H1 (cell line): ENCODE results near the gene ZSWIM9. TPM values are rescaled to one million over a fixed set of nuclear protein-coding genes. Genes with fewer than 3 reads are reported as not detected.

Experiments used
- CTCF ChIA-PET: fragments of 300-600 bp; sonication (Branson Sonifier 250); formaldehyde crosslinking; loops from one replicate; lab custom pipeline; 2021; ENCODE audit not compliant: partially characterized antibody; lab: Charles Lee
- POLR2A ChIA-PET: fragments of 300-600 bp; sonication (Branson Sonifier 250); formaldehyde crosslinking; loops from one replicate; lab custom pipeline; 2021; ENCODE audit warnings: inconsistent platforms; ENCODE audit not compliant: partially characterized antibody; lab: Charles Lee
- DNase-seq, 2 experiments: peaks; one replicate each; pipeline versions ENCODE4 v3.0.0 to v3.0.0-alpha.2; 2010 to 2022; ENCODE audit warnings: low spot score in 2 of 2, low read depth in 1 of 2, mixed read lengths in 1 of 2
- FAIRE-seq: peaks from 2 replicates; lab custom pipeline; 2011; peaks lifted over from hg19 to GRCh38; lab: Jason Lieb, UNC
- H2AFZ ChIP-seq: 2 replicates; pipeline ENCODE4 v1.8.1; 2012; ENCODE audit warnings: low read length, inconsistent platforms
- H2AK5ac ChIP-seq: 2 replicates; pipeline ENCODE4 v1.6.1; 2013; ENCODE audit warnings: low read depth, low read length
- H2BK120ac ChIP-seq: replicated peaks from 2 replicates; pipeline ENCODE3; 2013; ENCODE audit warnings: low read depth, low read length, inconsistent platforms
- H2BK12ac ChIP-seq: 2 replicates; pipeline ENCODE4 v1.6.1; 2013; ENCODE audit warnings: low read depth, low read length
- H2BK15ac ChIP-seq: 2 replicates; pipeline ENCODE4 v1.6.1; 2013; ENCODE audit warnings: low read length
- H2BK20ac ChIP-seq: 2 replicates; pipeline ENCODE4 v1.6.1; 2013; ENCODE audit warnings: low read length
- H2BK5ac ChIP-seq: 2 replicates; pipeline ENCODE4 v1.6.1; 2013; ENCODE audit warnings: low read depth, low read length
- H3K14ac ChIP-seq: 2 replicates; pipeline ENCODE4 v1.6.1; 2013; ENCODE audit warnings: inconsistent platforms; ENCODE audit not compliant: insufficient read length
- H3K18ac ChIP-seq: 2 replicates; pipeline ENCODE4 v1.6.1; 2013; ENCODE audit warnings: low read length; ENCODE audit errors: extremely low read depth
- H3K23ac ChIP-seq: 2 replicates; pipeline ENCODE4 v1.6.1; 2013; ENCODE audit warnings: inconsistent platforms; ENCODE audit not compliant: insufficient read length
- H3K23me2 ChIP-seq: 2 replicates; pipeline ENCODE4 v1.6.1; 2013; ENCODE audit warnings: low read depth, low read length
- H3K27ac ChIP-seq: 2 replicates; pipeline ENCODE4 v1.6.1; 2011; ENCODE audit warnings: low read depth, low read length, inconsistent platforms
- H3K27me3 ChIP-seq, 4 experiments: replicated peaks in 1 of 4; 1 replicate in 1 of 4; 2 replicates in 3 of 4; pipeline versions ENCODE4 v1.6.1 to v1.8.1; 2011 to 2013; ENCODE audit warnings: low read length in 3 of 4, mild to moderate bottlenecking in 3 of 4, inconsistent platforms in 2 of 4, mixed read lengths in 2 of 4, moderate library complexity in 1 of 4; ENCODE audit not compliant: control insufficient read depth in 3 of 4, insufficient read depth in 3 of 4; ENCODE audit errors: extremely low read depth in 1 of 4
- H3K36me3 ChIP-seq, 4 experiments: 2 replicates each; pipeline versions ENCODE4 v1.6.1 to v1.8.1; 2011 to 2013; ENCODE audit warnings: mild to moderate bottlenecking in 4 of 4, low read length in 3 of 4, moderate library complexity in 2 of 4, control low read depth in 1 of 4, inconsistent platforms in 1 of 4; ENCODE audit not compliant: insufficient read depth in 4 of 4, control insufficient read depth in 2 of 4
- H3K4ac ChIP-seq: replicated peaks from 2 replicates; pipeline ENCODE3; 2013; ENCODE audit warnings: low read length, low read depth, mixed read lengths, inconsistent platforms; ENCODE audit not compliant: insufficient read length
- H3K4me1 ChIP-seq, 4 experiments: replicated peaks in 1 of 4; 1 replicate in 1 of 4; 2 replicates in 3 of 4; pipeline versions ENCODE4 v1.6.1 to v1.8.1; 2011 to 2013; ENCODE audit warnings: low read length in 3 of 4, inconsistent platforms in 2 of 4, mixed read lengths in 1 of 4; ENCODE audit not compliant: insufficient read depth in 4 of 4, control insufficient read depth in 3 of 4
- H3K4me2 ChIP-seq, 2 experiments: 2 replicates each; pipeline versions ENCODE4 v1.6.1 to v1.8.1; 2011 to 2013; ENCODE audit warnings: low read depth in 2 of 2, low read length in 2 of 2, control low read depth in 1 of 2, inconsistent platforms in 1 of 2, mild to moderate bottlenecking in 1 of 2; ENCODE audit not compliant: insufficient read depth in 1 of 2
- H3K4me3 ChIP-seq, 4 experiments: fragments of 200-600, 300-600 bp in 1 of 4; sonication (generic), shearing (Covaris generic), sonication (Bioruptor Twin) in 1 of 4; 2 replicates each; pipeline versions ENCODE4 v1.5.1 to v1.8.1; 2011 to 2016; ENCODE audit warnings: low read length in 4 of 4, low read depth in 3 of 4, control low read depth in 2 of 4, inconsistent platforms in 2 of 4, mild to moderate bottlenecking in 2 of 4, mixed read lengths in 1 of 4, moderate library complexity in 1 of 4; ENCODE audit not compliant: insufficient read depth in 2 of 4; ENCODE audit errors: extremely low read depth in 1 of 4
- H3K56ac ChIP-seq: replicated peaks from 2 replicates; pipeline ENCODE3; 2013; ENCODE audit warnings: low read depth, mild to moderate bottlenecking, mixed read lengths, low read length, inconsistent platforms; ENCODE audit not compliant: insufficient read length
- H3K79me1 ChIP-seq: 2 replicates; pipeline ENCODE4 v1.6.1; 2013; ENCODE audit warnings: low read depth, low read length, control low read depth
- H3K79me2 ChIP-seq, 2 experiments: 2 replicates each; pipeline versions ENCODE4 v1.6.1 to v1.8.1; 2012 to 2013; ENCODE audit warnings: low read length in 2 of 2, mild to moderate bottlenecking in 2 of 2, inconsistent platforms in 1 of 2; ENCODE audit not compliant: insufficient read depth in 2 of 2, control insufficient read depth in 1 of 2
- H3K9ac ChIP-seq, 4 experiments: replicated peaks in 1 of 4; 1 replicate in 1 of 4; 2 replicates in 3 of 4; pipeline versions ENCODE4 v1.6.1 to v1.8.1; 2011 to 2013; ENCODE audit warnings: low read depth in 3 of 4, low read length in 3 of 4, control low read depth in 2 of 4, mild to moderate bottlenecking in 2 of 4, moderate library complexity in 2 of 4, inconsistent platforms in 1 of 4; ENCODE audit errors: extremely low read depth in 1 of 4
- H3K9me3 ChIP-seq, 2 experiments: 2 replicates each; pipeline versions ENCODE4 v1.6.1 to v1.8.1; 2012 to 2013; ENCODE audit warnings: mild to moderate bottlenecking in 2 of 2, moderate library complexity in 2 of 2, control low read depth in 1 of 2, inconsistent platforms in 1 of 2, low read depth in 1 of 2, low read length in 1 of 2, mixed read lengths in 1 of 2; ENCODE audit not compliant: insufficient read depth in 2 of 2
- H4K20me1 ChIP-seq, 2 experiments: replicated peaks in 1 of 2; 2 replicates each; pipeline versions ENCODE3 to v1.8.1; 2011 to 2013; ENCODE audit warnings: inconsistent platforms in 2 of 2, low read length in 2 of 2, mild to moderate bottlenecking in 1 of 2; ENCODE audit not compliant: insufficient read depth in 2 of 2, control insufficient read depth in 1 of 2
- H4K5ac ChIP-seq: 2 replicates; pipeline ENCODE4 v1.6.1; 2013; ENCODE audit warnings: low read length, low read depth, mixed read lengths, inconsistent platforms; ENCODE audit not compliant: insufficient read length
- H4K8ac ChIP-seq: 2 replicates; pipeline ENCODE4 v1.8.0; 2013; ENCODE audit warnings: mild to moderate bottlenecking, moderate library complexity, low read length, inconsistent platforms; ENCODE audit not compliant: insufficient read depth; ENCODE audit errors: extremely low read depth
- H4K91ac ChIP-seq: replicated peaks from 2 replicates; pipeline ENCODE3; 2013; ENCODE audit warnings: low read length, mixed read lengths, inconsistent platforms; ENCODE audit not compliant: insufficient read length
- CBX5 ChIP-seq: fragments of 300-800, 300-1000 bp; sonication (generic); IDR thresholded peaks from 2 replicates; pipeline ENCODE4 v1.7.1; 2016; ENCODE audit warnings: antibody characterized with exemption, low read length, low read depth
- CHD1 ChIP-seq: IDR thresholded peaks from 2 replicates; pipeline ENCODE4 v1.6.1; 2012; ENCODE audit warnings: low read depth, low read length, improper control_type of control experiment
- CREB1 ChIP-seq: IDR thresholded peaks from 2 replicates; pipeline ENCODE4 v1.6.1; 2012; ENCODE audit warnings: inconsistent platforms
- CTCF ChIP-seq, 3 experiments: IDR thresholded peaks; 1 replicate in 2 of 3; 2 replicates in 1 of 3; pipeline versions ENCODE4 v1.5.1 to v1.6.1; 2011; ENCODE audit warnings: low read length in 3 of 3, mild to moderate bottlenecking in 3 of 3, inconsistent platforms in 2 of 3, low read depth in 1 of 3, moderate library complexity in 1 of 3; ENCODE audit not compliant: insufficient read depth in 1 of 3; ENCODE audit errors: control extremely low read depth in 1 of 3
- EGR1 ChIP-seq: IDR thresholded peaks from 2 replicates; pipeline ENCODE4 v1.6.1; 2011; ENCODE audit warnings: low read depth, low read length, borderline replicate concordance
- EZH2 ChIP-seq: fragments of 200-600 bp; sonication (generic); IDR thresholded peaks from 2 replicates; pipeline ENCODE4 v1.7.1; 2012; ENCODE audit warnings: low read depth, mild to moderate bottlenecking, moderate library complexity, low read length, inconsistent platforms; ENCODE audit not compliant: severe bottlenecking
- FOSL1 ChIP-seq: IDR thresholded peaks from 2 replicates; pipeline ENCODE4 v1.6.1; 2011; ENCODE audit warnings: mild to moderate bottlenecking, low read depth, low read length, moderate library complexity; ENCODE audit not compliant: insufficient read depth
- HDAC2 ChIP-seq, 2 experiments: fragments of 300-600 bp in 1 of 2; sonication (generic) in 1 of 2; IDR thresholded peaks; 2 replicates each; pipeline ENCODE4 v1.6.1; 2011 to 2012; ENCODE audit warnings: low read depth in 2 of 2, low read length in 2 of 2, mild to moderate bottlenecking in 2 of 2, moderate library complexity in 2 of 2, borderline replicate concordance in 1 of 2, inconsistent platforms in 1 of 2
- MAFK ChIP-seq: IDR thresholded peaks from 2 replicates; pipeline ENCODE4 v1.6.1; 2012; ENCODE audit warnings: low read depth, mild to moderate bottlenecking, improper control_type of control experiment, low read length
- POLR2A ChIP-seq, 2 experiments: IDR thresholded peaks; 1 replicate in 1 of 2; 2 replicates in 1 of 2; pipeline ENCODE4 v1.6.1; 2011; ENCODE audit warnings: low read depth in 2 of 2, low read length in 2 of 2, mild to moderate bottlenecking in 2 of 2; ENCODE audit errors: control extremely low read depth in 1 of 2
- POU5F1 ChIP-seq: IDR thresholded peaks from 2 replicates; pipeline ENCODE4 v1.6.1; 2011; ENCODE audit warnings: low read depth, mild to moderate bottlenecking, low read length, moderate library complexity
- RXRA ChIP-seq: IDR thresholded peaks from 2 replicates; pipeline ENCODE4 v1.6.1; 2011; ENCODE audit warnings: low read depth, mild to moderate bottlenecking, low read length, moderate library complexity; ENCODE audit not compliant: insufficient read depth
- WGBS, 2 experiments: shearing (Covaris generic) in 1 of 2; methylation state at CpG; one replicate each; pipeline versions ENCODE4 v1.1.6 to v1.1.7; 2013 to 2015; ENCODE audit warnings: low lambda C conversion rate in 2 of 2, mixed read lengths in 2 of 2, inconsistent platforms in 1 of 2, low coverage in 1 of 2, missing lambda C conversion rate in 1 of 2; ENCODE audit not compliant: insufficient replicate concordance in 2 of 2, insufficient coverage in 1 of 2, insufficient read length in 1 of 2; ENCODE audit errors: extremely low coverage in 1 of 2, missing lambda C conversion rate in 1 of 2; 5-methylcytosine and 5-hydroxymethylcytosine counted together
- polyA plus RNA-seq, 7 experiments: library from polyadenylated mRNA; depleted of rRNA in 3 of 7; stranded (reverse) in 5 of 7; unstranded in 2 of 7; fragments of >200 nt in 5 of 7; fragments of 200-250 nt in 2 of 7; gene quantifications; 1 replicate in 5 of 7; 2 replicates in 1 of 7; 4 replicates in 1 of 7; pipeline versions ENCODE4 v1.2.1 to v1.2.3, GENCODE V29; 2011 to 2013; ENCODE audit warnings: missing spikeins in 2 of 7, mixed read lengths in 2 of 7
- total RNA-seq: library from RNA; stranded (reverse); fragmentation: NEBNext Ultra II Directional; extraction: Animal tissue kit (Norgen Biotek cat#: 25700); gene quantifications from 2 replicates; pipeline ENCODE4 v1.2.1, GENCODE V29; 2021

The ZSWIM9 gene
- total and polyA plus RNA-seq, 2 of the 8 experiments (the other 6 are each of a cell fraction or from before 2014, with no cell fraction given) = 1.5 to 10.4 TPM

DNA sequence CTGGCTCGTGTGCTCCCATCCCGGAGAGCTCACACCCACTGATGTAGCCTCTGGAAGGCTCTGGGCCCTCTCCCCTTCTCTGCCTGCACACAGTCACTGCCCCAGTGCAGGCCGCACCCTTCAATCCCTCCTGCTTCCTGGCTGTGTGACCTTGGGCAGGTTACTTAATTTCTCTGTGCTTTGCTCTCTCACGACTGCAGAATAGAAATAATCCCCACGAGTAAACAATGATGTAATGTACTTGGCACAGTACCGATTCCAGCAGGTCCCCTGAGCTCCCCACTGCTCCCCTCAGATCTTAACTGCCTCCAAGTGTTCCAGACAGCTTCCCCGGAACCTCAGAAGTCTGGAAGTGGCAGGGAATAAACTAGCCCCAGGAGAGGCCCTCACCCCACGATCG, 16.5 kb upstream of the ZSWIM9 start:
- Histone ChIP-seq H2BK20ac (no peak overlapping the region), H2AK5ac (no peak overlapping the region), H4K91ac (no peak overlapping the region), H3K23ac (no peak overlapping the region), H2BK120ac (no peak overlapping the region), H3K9me3 (no peaks in the 10 kb centered on the region), H3K79me1 (peaks cover 2% of the 10 kb centered on the region; the same call in 1 of the 2 replicates), H3K56ac (no peak overlapping the region), H3K36me3 (peaks cover 10 to 38% (median 28%) of the 10 kb centered on the region in 4 experiments; a peak in 7 of 8 replicates), H2AFZ (no peak overlapping the region), H3K4me3 (no peak overlapping the region), H3K23me2 (peaks cover 2% of the 10 kb centered on the region; the same call in 1 of the 2 replicates), H2BK15ac (no peak overlapping the region), H3K79me2 (no peaks in the 10 kb centered on the region), H4K5ac (no peak overlapping the region), H2BK12ac (no peak overlapping the region), H3K27ac (no peak overlapping the region), H3K14ac (no peak overlapping the region), H2BK5ac (no peak overlapping the region), H3K4me2 (no peak overlapping the region), H3K18ac (no peak overlapping the region), H4K20me1 (peaks cover 0 to 5% of the 10 kb centered on the region in 2 experiments), H3K27me3 (no peaks in the 10 kb centered on the region; a peak in 1 of 7 replicates), H3K4me1 (no peaks in the 10 kb centered on the region), H3K9ac (no peak overlapping the region), H4K8ac (no peak overlapping the region), H3K4ac (no peak overlapping the region)
- ChIA-PET CTCF (interaction anchor here (0.6 to 7.7 kb wide), 11 partner anchors 13 to 285 kb away, joined by 3 to 65 read pairs (median 4); partner anchors contain the start of gene PLA2G4C), POLR2A (interaction anchor here (0.6 to 1.2 kb wide), 4 partner anchors 14 to 249 kb away, joined by 3 read pairs; no protein-coding TSS in a partner anchor)
- DNase-seq = no peak
- no peak for FAIRE-seq
- 92% methylated on average over 9 of the region's 9 CpGs; no CpG with 5 or more reads in 1 of the 2 experiments for WGBS, 2 experiments
- no peak for TF ChIP-seq POLR2A (IDR thresholded peaks at IDR 0.05; ENCODE audit: control extremely low read depth in 1 of 2, low read depth in 2 of 2, low read length in 2 of 2)
- no peak for TF ChIP-seq POU5F1
- no peak for TF ChIP-seq HDAC2 (IDR thresholded peaks at IDR 0.05; ENCODE audit: borderline replicate concordance in 1 of 2, low read depth in 2 of 2, low read length in 2 of 2)
- no peak for TF ChIP-seq EGR1
- TF ChIP-seq CTCF (IDR thresholded peaks at IDR 0.05; ENCODE audit: control extremely low read depth in 1 of 3, insufficient read depth in 1 of 3, low read depth in 1 of 3, low read length in 3 of 3) = no peak
- no peak for TF ChIP-seq CHD1
- TF ChIP-seq CBX5 = no peak
- TF ChIP-seq EZH2 = no peak
- no peak for TF ChIP-seq CREB1
- TF ChIP-seq RXRA = no peak
- no peak for TF ChIP-seq FOSL1
- no peak for TF ChIP-seq MAFK
